Measurements from ENCODE around the gene IER3.
"Not testable (repeated sequence)": the region's sequence is repeated elsewhere in the genome, so short reads cannot be mapped to it uniquely, and the experiment has no call there.

Gene IER3

DNA sequence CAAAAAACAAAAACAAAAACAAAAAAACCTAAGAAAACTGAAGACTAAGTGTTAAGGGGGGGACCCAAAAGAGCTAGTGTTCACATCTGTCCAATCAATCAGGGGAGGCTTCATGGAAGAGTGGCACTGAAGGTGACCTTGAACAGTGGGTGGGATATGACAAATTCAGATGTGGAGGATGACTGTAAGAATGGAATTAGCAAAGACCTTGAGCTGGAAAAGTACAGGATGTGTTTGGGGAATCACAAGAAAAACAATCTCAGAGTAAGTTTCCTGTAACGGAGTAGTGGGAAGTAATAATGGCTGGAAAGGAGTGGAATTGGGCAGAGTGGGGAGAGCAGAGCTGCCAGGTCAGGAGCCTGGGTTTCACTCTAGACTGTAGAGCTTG lies 2.9 kb upstream of the IER3 start:
- DNase-seq, result no peak

DNA sequence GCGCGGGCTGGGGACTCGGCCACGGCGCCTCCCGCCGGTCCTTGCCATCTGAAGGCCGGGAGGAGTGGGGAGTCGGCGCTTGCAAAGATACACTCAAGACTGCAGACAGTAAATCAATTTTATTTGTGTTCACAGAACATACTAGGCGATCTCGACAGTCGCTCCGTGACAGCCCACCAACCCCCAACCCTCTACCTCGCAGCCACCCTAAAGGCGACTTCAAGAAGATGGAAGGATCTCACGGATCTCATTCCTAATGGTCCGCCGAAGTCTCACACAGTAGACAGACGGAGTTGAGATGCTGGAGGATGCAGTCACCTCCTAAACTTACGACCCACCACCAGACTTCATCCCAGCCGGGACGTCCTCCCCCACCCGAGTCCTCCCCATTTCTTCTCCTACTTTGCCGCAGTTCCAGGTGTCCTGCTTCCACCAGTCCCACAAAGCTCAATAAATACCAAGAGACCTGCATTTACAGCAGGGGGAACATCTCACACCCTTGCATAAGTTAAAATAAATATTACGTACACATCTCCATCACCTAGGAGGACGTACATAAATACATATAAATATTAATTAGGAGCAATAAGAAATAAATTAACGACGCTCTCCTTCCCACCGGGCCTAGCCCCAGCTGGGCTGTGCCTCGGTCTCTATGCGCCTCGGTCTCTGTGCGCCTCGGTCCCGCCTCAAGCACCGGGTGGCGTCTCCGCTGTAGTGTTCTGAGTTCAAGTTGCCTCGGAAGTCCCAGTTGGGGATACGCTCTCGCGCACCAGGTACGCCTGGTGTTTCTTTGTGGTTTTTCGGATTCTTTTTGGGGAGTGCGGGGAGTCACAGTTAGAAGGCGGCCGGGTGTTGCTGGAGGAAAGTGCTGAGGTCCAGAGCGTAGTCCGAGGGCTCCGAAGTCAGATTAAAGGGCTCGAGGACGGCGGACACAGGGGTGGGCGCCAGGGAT lies 971 bp downstream of the IER3 start:
- peak; percentile 24 to 49 for DNase-seq

DNA sequence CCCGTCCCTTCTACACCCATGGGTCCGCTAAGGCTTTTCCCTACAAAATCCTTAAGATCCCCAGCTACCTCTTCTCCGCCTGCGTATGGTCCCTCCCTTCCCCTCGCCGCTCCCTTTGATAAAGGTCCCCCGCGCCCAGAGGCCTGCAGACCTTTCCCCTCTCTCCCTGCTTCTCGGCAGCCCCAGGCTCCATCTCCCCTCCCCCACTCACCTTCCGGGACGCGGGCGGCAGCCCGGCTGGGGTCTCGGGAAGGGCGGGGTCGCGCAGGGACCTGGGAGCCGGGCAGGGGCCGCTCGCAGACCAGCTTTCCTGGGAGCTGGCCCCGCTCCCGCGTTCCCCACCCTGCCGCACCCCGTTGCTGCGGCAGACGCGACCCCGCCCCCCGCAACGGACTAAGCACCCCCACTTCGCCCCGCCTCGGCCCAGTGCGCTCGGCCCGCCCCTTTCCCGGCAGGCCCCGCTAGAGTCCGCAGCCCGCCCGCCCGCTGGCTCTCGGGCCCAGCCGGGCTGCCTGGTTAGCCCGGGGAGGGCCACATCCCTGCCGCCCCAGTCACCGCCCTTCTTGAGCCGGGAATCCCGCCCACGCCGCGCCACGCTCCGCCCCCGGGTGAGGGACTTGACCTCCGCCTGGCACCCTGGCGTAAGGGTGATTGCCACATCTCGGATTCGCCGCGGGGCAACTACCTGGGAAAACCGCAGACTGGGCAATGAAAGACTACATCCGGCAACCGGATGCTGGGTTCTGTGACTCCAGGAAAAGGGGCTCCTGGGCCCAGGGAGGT lies 1.8 kb downstream of the IER3 start, which contains the start of gene FLOT1:
TSS of gene FLOT1 (minus strand) at position 372 of the 783 bp plus-strand sequence. CDS start 498 bp downstream, outside the sequence.
- DNase-seq, result peak; percentile 94 to 95

DNA sequence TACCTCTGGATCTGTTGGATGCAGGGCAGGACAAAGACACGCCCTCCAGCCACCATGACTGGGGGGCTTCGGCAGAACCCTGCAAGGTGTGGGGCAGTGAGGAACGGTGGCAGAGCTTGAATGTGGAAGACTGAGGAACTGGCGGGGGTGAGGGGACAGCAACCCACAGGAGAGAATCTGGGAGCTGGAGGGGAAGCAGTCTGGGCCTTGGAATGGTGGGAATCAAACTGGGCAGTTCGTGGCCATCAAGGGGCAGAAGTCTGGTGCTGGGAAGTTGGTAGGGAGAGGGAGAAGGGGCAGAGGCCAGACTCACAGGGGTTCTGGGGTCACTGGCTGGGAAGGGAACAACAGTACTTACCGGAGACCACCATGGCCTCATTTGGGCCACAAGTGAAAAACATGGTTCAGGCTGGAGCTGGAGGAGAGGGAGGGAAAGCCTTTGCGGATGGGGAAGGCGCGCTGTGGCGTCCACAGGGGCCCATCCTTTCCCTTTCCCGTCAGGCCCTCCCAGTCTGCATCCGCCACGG lies 2.5 kb downstream of the IER3 start:
- no peak for DNase-seq

DNA sequence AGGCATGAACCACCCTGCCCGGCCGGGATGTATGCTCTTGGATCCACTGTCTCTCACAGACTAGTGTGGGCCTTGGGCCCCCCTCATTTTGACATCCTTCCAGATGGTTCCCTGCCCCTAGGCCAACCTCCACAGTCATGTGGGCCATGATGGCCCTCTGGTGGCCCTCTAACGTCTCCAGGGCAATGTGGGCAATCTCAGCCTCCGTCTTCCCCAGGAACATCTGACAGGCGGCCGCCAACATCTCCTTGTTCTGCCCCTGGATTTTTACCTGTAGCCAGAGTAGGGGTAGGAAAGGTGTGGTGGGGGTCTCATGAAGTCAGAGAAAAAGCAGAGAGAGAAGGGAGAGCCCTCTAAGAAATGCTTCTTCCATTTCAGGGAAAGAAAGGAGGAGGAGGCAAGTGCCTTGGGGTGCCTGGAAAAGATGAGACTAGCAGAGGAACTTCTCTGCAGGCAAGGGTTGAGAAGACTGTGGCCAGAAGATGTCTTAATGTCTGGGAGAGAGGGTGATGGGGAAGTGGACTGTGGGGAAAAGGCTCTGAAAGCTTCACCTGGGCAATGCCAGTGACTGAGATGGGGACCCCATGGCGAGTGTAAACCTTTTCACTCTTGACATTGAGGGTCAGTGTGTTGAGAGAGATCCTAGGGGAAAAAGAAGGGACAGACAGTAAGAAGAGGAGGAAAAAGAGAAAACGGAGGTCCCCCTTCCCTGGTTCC lies 3.1 kb downstream of the IER3 start:
- DNase-seq, result no peak

DNA sequence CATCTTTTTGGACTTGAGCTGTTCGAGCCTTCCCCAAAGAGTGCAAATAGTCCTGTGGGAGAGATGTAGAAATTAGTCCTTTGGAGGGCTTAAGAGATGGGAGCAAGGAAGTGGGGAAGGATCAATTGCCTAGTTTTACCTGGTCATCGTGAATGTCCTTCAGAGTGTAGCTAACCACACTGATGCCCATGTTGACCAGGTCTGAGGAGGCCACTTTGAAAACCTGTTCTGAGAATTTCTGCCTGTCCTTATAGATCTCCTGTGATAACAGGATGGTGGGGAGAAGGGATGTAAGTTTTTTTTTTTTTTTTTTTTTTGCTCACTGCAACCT lies 3.8 kb downstream of the IER3 start:
- no peak for DNase-seq

DNA sequence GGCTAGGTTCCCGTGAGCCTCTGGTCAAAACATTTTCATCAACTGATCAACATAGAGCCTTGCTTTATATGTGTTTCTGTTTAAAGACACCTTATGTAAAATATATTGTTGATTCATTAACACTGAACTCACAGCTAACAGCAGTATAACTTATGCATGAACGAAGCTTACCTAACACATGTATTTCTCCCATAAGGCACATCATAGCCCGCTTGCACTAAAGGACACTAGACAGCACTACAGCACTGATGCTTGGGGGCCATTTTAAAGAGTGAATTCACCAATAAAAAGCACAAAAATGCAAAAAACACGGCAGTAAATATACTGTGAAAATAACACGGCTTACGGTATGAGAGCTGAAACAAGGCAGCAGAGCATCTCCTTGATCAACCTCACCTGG lies 5.8 kb downstream of the IER3 start:
- DNase-seq, result no peak

DNA sequence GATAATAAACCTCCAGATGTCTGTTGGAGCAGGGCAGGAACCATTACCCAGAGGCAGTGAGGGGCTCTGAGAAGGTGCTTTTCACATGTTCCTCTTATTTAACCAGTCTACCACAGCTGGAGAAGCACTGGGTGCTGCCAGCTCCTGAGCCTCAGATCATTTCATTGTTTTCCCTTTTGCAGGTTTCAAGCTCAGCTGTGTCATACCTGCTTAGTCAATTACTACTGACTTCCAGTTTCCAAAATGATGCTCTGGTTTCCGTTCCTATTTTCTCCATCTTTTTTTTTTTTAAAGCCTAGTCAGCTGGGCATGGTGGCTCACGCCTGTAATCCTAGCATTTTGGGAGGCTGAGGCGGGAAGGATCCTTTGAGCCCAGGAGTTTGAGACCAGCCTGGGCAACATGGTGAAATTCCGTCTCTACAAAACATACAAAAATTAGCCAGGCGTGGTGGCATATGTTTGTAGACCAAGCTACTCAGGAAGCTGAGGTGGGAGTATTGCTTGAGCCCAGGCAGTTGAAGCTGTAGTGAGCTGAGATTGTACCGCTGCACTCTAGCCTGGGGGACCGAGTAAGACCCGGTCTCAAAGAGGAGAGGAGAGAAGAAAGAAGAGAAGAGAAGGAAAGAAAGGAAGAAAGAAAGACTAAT lies 8.6 kb downstream of the IER3 start:
- DNase-seq, result no peak

DNA sequence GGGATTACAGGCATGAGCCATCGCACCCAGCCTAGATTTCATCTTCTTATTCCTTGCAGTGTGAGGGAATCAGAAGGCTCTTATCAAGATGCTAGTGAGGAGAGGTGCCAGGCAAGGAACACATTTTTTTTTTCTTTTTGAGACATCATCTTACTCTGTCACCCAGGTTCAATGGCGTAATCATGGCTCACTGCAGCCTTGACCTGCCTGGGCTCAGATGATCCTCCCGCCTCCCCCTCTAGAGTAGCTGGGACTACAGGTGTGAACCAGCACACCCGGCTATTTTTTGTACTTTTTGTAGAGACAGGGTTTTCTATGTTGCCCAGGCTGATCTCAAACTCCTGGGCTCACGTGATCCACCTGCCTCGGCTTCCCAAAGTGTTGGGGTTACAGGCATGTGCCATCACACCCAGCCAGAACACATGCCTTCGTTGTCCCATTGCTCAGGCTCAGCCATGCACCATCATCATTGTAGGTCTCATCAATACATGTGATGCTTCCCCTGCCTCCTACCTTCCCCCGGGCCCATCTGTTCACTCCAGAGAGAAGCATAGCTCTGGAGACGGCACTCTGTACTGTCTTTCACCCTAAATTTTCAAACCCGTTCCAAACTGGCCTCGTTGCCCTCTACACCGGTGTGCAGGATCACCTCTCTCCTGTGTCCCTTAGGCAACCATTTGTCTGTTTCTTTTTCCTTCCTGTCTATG lies 12.0 kb downstream of the IER3 start:
- no peak for DNase-seq

DNA sequence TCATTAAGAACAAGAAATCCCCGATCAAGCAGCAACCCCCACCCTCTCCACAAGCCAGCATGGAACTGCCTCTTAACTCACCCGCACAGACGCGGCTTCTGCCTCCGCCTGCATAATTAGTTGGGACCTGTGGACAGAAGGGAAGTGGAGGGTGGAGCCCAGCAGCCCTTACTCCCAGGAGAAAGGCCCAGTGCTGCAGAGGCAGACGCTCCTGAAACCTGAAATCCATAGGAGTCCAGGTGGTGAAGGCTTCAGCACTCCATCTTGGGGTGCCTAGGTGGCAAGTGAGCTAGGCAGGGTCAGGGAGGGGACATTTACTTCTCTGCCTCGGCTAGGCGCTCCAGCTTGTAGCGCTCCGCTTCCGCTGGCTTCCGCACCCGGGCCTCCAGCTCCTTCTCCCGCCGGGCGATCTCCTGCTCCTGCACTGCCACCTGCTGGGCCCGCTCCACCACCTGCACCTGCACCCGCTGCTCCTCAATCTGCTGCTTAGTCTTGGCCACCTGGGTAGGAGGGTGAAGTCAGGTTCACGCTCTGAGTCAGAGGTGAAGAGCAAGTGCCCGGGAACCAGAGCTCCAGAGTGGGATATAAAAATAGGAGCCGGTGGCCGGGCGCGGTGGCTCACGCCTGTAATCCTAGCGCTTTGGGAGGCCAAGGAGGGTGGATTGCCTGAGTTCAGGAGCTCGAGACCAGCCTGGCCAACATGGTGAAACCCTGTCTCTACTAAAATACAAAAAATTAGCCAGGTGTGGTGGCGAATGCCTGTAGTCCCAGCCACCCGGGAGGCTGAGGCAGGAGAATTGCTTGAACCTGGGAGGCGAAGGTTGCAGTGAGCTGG lies 13.5 kb downstream of the IER3 start:
- DNase-seq, result peak; percentile 84 to 88

DNA sequence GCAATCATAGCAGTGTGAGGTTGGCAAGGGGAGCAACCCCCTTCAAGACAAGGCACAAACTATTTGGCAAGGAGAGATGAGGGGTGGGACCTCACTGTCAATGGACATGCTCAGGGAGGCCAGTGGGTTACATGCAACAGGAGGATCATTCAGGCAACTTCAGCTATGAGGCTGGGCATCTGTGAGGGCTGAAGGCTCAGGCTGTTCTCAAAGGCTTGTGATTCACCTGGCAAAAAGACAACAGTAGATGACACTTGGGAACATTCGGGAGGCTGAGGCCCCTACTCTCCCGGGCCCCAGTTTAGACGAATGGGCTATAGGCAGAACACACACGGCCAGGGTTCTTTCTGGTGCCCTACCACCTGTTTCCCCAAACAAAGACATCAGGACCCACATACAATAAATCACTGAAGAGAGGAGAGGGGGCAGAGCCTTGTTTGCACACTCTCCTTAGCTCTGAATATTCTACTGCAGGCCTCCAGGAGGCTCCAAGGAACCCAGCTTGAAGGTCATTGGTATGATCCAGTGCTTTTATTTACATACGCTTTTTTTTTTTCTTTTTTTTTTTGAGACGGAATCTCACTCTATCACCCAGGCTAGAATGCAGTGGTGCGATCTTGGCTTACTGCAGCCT lies 16.3 kb downstream of the IER3 start:
- no peak for DNase-seq

DNA sequence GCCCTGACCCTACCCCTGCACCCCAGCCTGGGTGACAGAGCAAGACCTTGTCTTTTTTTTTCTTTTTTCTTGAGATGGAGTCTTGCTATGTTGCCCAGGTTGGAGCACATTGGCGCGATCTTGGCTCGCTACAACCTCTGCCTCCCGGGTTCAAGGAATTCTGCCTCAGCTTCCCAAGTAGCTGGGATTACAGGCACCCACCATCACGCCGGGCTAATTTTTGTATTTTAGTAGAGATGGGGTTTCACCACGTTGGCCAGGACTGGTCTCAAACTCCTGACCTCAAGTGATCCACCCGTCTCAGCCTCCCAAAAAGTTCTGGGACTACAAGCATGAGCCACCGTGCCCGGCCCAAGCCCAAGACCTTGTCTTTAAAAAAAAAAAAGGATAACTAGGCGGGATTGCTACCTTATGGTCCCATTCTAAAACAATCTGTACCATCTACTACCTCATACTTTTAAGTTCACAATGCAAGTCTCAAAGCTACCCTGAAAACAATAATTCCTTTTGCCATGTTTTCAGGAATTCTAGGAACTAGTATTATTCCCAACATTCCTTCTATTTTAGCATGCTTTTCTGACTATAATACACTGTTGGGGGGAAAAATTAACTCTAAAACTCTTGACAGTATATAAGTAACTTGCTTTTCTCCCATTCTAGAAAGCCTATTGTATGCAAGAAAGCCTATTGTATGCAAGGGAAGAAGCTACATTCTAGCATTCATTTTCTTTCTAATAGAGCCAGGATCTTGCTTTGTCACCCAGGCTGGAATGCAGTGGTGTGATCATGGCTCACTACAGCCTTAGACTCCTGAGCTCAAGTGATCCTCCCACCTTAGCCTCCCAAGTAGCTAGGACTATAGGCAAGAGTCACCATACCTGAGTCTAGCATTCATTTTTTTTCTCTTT lies 17.6 kb downstream of the IER3 start:
- no peak for DNase-seq

DNA sequence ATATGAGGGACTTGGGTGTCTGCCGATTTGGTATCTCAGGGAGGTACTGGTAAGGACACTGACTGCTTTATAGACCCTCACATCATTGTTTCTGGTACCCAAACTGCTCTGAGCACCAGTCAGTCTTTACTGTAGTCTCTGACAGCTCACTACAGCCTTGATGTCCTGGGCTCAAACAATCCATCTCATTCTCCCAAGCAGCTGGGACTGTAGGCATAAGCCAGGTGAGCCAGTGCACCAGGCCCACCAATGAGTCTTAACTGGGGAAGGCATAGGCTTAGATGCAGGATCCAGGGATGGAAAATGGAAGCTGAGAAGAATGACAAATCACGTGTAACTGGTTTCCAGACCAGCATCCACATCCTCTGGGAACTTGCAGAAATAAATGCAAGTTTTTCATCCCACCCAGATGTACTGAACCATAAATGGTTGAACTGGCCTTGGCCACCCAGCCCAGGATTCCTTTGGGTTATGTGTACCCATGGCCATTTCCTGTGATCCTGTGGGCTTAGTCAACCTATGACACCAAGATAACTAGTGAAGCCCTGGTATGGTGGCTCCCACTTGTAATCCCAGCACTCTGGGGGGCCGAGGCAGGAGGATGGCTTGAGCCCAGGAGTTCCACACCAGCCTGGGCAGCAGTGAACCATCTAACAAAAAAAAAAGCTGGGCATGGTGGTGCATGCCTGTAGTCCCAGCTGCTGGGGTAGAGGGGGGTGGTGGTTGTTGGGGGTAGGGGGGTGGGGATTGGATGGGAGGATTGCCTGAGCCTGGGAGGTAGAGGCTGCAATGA lies 18.4 kb downstream of the IER3 start:
- DNase-seq, result no peak

DNA sequence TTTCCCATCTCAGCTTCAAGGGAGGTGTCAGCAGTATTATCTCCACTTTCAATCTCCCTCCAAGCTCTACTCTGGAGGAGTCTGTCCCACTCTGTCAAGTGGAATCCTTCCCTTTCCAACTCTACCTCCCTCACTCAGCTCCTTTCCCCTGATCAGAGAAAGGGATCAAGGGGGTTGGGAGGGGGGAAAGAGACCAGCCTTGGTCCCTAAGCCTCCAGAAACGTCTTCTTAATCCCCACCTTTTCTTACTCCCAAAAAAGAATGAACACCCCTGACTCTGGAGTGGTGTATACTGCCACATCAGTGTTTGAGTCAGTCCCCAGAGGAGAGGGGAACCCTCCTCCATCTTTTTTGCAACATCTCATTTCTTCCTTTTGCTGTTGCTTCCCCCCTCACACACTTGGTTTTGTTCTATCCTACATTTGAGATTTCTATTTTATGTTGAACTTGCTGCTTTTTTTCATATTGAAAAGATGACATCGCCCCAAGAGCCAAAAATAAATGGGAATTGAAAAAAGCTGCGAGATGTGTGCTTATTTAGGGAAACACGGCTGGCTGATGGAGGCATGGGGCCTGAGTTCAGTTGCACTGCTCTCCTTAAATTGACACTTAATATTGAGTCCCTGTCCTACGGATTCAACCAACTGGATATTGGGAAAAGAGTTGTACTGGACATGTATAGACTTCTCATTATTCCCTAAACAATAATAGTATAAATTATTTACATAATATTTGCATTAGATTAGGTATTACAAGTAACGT lies 19.3 kb downstream of the IER3 start:
- DNase-seq, result no peak

DNA sequence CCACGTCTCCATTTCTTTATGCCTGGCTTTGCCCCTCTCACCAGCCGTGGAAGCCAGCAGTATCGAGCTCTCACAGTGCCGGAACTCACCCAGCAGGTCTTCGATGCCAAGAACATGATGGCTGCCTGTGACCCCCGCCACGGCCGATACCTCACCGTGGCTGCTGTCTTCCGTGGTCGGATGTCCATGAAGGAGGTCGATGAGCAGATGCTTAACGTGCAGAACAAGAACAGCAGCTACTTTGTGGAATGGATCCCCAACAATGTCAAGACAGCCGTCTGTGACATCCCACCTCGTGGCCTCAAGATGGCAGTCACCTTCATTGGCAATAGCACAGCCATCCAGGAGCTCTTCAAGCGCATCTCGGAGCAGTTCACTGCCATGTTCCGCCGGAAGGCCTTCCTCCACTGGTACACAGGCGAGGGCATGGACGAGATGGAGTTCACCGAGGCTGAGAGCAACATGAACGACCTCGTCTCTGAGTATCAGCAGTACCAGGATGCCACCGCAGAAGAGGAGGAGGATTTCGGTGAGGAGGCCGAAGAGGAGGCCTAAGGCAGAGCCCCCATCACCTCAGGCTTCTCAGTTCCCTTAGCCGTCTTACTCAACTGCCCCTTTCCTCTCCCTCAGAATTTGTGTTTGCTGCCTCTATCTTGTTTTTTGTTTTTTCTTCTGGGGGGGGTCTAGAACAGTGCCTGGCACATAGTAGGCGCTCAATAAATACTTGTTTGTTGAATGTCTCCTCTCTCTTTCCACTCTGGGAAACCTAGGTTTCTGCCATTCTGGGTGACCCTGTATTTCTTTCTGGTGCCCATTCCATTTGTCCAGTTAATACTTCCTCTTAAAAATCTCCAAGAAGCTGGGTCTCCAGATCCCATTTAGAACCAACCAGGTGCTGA lies 20.3 kb downstream of the IER3 start:
- DNase-seq, result not testable (repeated sequence)

DNA sequence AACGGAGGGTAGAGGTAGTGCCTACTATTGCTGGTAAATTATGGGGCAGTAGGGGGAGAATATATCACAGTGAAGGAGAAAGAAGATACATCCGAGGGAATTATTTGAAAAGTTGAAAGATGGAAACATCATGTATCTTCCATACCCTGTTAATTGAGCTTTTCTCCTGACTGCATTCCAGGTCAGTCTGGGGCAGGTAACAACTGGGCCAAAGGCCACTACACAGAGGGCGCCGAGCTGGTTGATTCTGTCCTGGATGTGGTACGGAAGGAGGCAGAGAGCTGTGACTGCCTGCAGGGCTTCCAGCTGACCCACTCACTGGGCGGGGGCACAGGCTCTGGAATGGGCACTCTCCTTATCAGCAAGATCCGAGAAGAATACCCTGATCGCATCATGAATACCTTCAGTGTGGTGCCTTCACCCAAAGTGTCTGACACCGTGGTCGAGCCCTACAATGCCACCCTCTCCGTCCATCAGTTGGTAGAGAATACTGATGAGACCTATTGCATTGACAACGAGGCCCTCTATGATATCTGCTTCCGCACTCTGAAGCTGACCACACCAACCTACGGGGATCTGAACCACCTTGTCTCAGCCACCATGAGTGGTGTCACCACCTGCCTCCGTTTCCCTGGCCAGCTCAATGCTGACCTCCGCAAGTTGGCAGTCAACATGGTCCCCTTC lies 21.0 kb downstream of the IER3 start:
- DNase-seq, result not testable (repeated sequence)

Data from CD4-positive, alpha-beta T cell treated with Interferon alpha-2 for 1 hour (primary cell).